WTC11 (cell line): Measurements from ENCODE around the gene SGMS1. TPM values are rescaled to one million over a fixed set of nuclear protein-coding genes. Genes with fewer than 3 reads are reported as not detected.
"Not testable (repeated sequence)": the region's sequence is repeated elsewhere in the genome, so short reads cannot be mapped to it uniquely, and the experiment has no call there.

Source experiments
- ATAC-seq: fragments of 200-7000 bp; cut with Tn5 transposase; 2 replicates; pipeline ENCODE4 v1.10.0; 2021; ENCODE audit warnings: mild to moderate bottlenecking, moderate library complexity
- CTCF ChIA-PET: fragments of 300-600 bp; sonication (Branson Sonifier 250); formaldehyde crosslinking; loops from one replicate; lab custom pipeline; 2021; ENCODE audit warnings: antibody characterized with exemption; lab: Charles Lee
- POLR2A ChIA-PET: fragments of 350-600 bp; sonication (Branson Sonifier 250); formaldehyde crosslinking; loops from one replicate; lab custom pipeline; 2021; ENCODE audit warnings: antibody characterized with exemption; lab: Charles Lee
- DNase-seq: peaks from one replicate; pipeline ENCODE4 v3.0.0; 2021; ENCODE audit warnings: low spot score
- H3K27ac Mint-ChIP-seq: 2 replicates; pipeline ENCODE4 v1.8.0; 2021; ENCODE audit warnings: mixed read lengths
- H3K27me3 Mint-ChIP-seq: 2 replicates; pipeline ENCODE4 v1.8.0; 2021; ENCODE audit warnings: low read depth, mild to moderate bottlenecking, moderate library complexity, mixed read lengths
- H3K36me3 Mint-ChIP-seq: 2 replicates; pipeline ENCODE4 v1.8.0; 2021; ENCODE audit warnings: mixed read lengths
- H3K4me1 Mint-ChIP-seq: 2 replicates; pipeline ENCODE4 v1.8.0; 2022; ENCODE audit warnings: mixed read lengths
- H3K4me3 Mint-ChIP-seq: 2 replicates; pipeline ENCODE4 v1.8.0; 2021; ENCODE audit warnings: mild to moderate bottlenecking, moderate library complexity, mixed read lengths
- H3K9me3 Mint-ChIP-seq: 2 replicates; pipeline ENCODE4 v1.8.0; 2021; ENCODE audit warnings: mixed read lengths
- ATF1 ChIP-seq: sonication (generic); formaldehyde crosslinking; IDR thresholded peaks from 2 replicates; pipeline ENCODE4 v1.8.1; 2023; ENCODE audit warnings: mild to moderate bottlenecking, moderate library complexity, missing genetic modification reagents
- CREM ChIP-seq: sonication (generic); formaldehyde crosslinking; IDR thresholded peaks from 2 replicates; pipeline ENCODE4 v1.8.1; 2022; ENCODE audit warnings: mild to moderate bottlenecking, missing genetic modification reagents, moderate library complexity
- CTCF ChIP-seq: fragments of 200-600 bp; IDR thresholded peaks from 2 replicates; pipeline ENCODE4 v1.8.0; 2022; ENCODE audit warnings: antibody characterized with exemption
- EMX1 ChIP-seq: fragments of 250-450 bp; sonication (Bioruptor Pico); IDR thresholded peaks from 2 replicates; pipeline ENCODE4 v1.8.0; 2021; ENCODE audit warnings: mild to moderate bottlenecking
- HMGXB4 ChIP-seq: sonication (generic); formaldehyde crosslinking; IDR thresholded peaks from 2 replicates; pipeline ENCODE4 v1.8.1; 2023; ENCODE audit warnings: mild to moderate bottlenecking, moderate library complexity, missing genetic modification reagents
- JAZF1 ChIP-seq: fragments of 250-450 bp; sonication (Bioruptor Pico); IDR thresholded peaks from 2 replicates; pipeline ENCODE4 v1.9.0; 2021; ENCODE audit warnings: moderate library complexity, mild to moderate bottlenecking, inconsistent platforms
- JUN ChIP-seq: sonication (generic); formaldehyde crosslinking; IDR thresholded peaks from 2 replicates; pipeline ENCODE4 v1.8.0; 2023; ENCODE audit warnings: mild to moderate bottlenecking, missing genetic modification reagents
- MXD4 ChIP-seq: fragments of 250-450 bp; sonication (Bioruptor Pico); IDR thresholded peaks from 2 replicates; pipeline ENCODE4 v1.8.0; 2021; ENCODE audit warnings: mild to moderate bottlenecking, moderate library complexity, borderline replicate concordance
- PRDM15 ChIP-seq: sonication (generic); formaldehyde crosslinking; IDR thresholded peaks from 2 replicates; pipeline ENCODE4 v1.8.0; 2022; ENCODE audit warnings: missing genetic modification reagents
- ZNF121 ChIP-seq: sonication (generic); formaldehyde crosslinking; IDR thresholded peaks from 2 replicates; pipeline ENCODE4 v1.8.0; 2023; ENCODE audit warnings: missing genetic modification reagents
- ZNF281 ChIP-seq: sonication (generic); formaldehyde crosslinking; IDR thresholded peaks from 2 replicates; pipeline ENCODE4 v1.8.0; 2023; ENCODE audit warnings: mild to moderate bottlenecking, missing genetic modification reagents
- ZNF396 ChIP-seq: fragments of 250-450 bp; sonication (Bioruptor Pico); IDR thresholded peaks from 2 replicates; pipeline ENCODE4 v1.8.0; 2021; ENCODE audit warnings: mild to moderate bottlenecking, moderate library complexity, borderline replicate concordance
- ZNF425 ChIP-seq: fragments of 250-450 bp; sonication (Bioruptor Pico); conservative IDR thresholded peaks from 2 replicates; pipeline ENCODE4 v1.9.0; 2021; ENCODE audit warnings: mild to moderate bottlenecking
- ZNF532 ChIP-seq: fragments of 250-450 bp; sonication (Bioruptor Pico); IDR thresholded peaks from 2 replicates; pipeline ENCODE4 v1.9.0; 2021; ENCODE audit warnings: mild to moderate bottlenecking, borderline replicate concordance
- total RNA-seq: library from RNA; stranded (reverse); gene quantifications from 3 replicates; pipeline ENCODE4 v1.2.3, GENCODE V29; 2021

SGMS1 gene
- total RNA-seq, 1 experiment from 2014 or later: 13.2 TPM

GRCh38 chr10:50426485-50426884 is 197.3 kb downstream of the SGMS1 start (continued):
- no peak for TF ChIP-seq PRDM15 (CRISPR knock-in tag)
- TF ChIP-seq ZNF425: no peak
- no peak for TF ChIP-seq ATF1

- POLR2A ChIA-PET: not testable (repeated sequence)
Measured at GRCh38 chr10:50425215-50425614, 198.5 kb downstream of the SGMS1 start.

GRCh38 chr10:50423448-50423847 is 200.3 kb downstream of the SGMS1 start:
- Mint-ChIP-seq H3K27me3 (no peaks in the 10 kb centered on the region), H3K4me1 (peaks cover 22% of the 10 kb centered on the region), H3K36me3 (no peaks in the 10 kb centered on the region), H3K9me3 (peaks cover 6% of the 10 kb centered on the region), H3K27ac (no peak overlapping the region), H3K4me3 (no peak overlapping the region)
- ChIA-PET POLR2A (no interaction called here), CTCF (interaction anchor here (0.9 kb wide), 1 partner anchor 56 kb away, joined by 5 read pairs; no protein-coding TSS in a partner anchor)
- ATAC-seq (no peak), DNase-seq (no peak)
- no peak for TF ChIP-seq ZNF121 (CRISPR knock-in tag)
- TF ChIP-seq CTCF: no peak
- TF ChIP-seq ATF1: no peak
- no peak for TF ChIP-seq EMX1 (CRISPR knock-in tag)
- no peak for TF ChIP-seq ZNF281 (CRISPR knock-in tag)
- no peak for TF ChIP-seq JAZF1 (CRISPR knock-in tag)
- TF ChIP-seq JUN (CRISPR knock-in tag): no peak

More at GRCh38 chr10:50425215-50425614, 198.5 kb downstream of the SGMS1 start:
- ATAC-seq, H3K4me3 Mint-ChIP-seq, H3K9me3 Mint-ChIP-seq, CTCF ChIA-PET, DNase-seq, H3K36me3 Mint-ChIP-seq, H3K27ac Mint-ChIP-seq, H3K27me3 Mint-ChIP-seq: not testable (repeated sequence)
- peaks cover 20% of the 10 kb centered on the region for H3K4me1 Mint-ChIP-seq

- Mint-ChIP-seq H3K27ac (no peak overlapping the region), H3K27me3 (no peaks in the 10 kb centered on the region), H3K9me3 (peaks cover 6% of the 10 kb centered on the region), H3K4me1 (peaks cover 29% of the 10 kb centered on the region), H3K36me3 (no peaks in the 10 kb centered on the region), H3K4me3 (no peak overlapping the region)
- no peak for DNase-seq
- CTCF ChIA-PET: interaction anchor here (1.0 kb wide), 1 partner anchor 54 kb away, joined by 4 read pairs; no protein-coding TSS in a partner anchor
- no peak for ATAC-seq
- POLR2A ChIA-PET: no interaction called here
- TF ChIP-seq ZNF532 (no peak), ZNF396 (no peak), CREM (CRISPR knock-in tag) (no peak), HMGXB4 (CRISPR knock-in tag) (no peak), MXD4 (CRISPR knock-in tag) (no peak)
Measured at GRCh38 chr10:50422259-50422658, 201.5 kb downstream of the SGMS1 start.
